ENCODE results near the gene KCNQ4.

KCNQ4 gene

DNA sequence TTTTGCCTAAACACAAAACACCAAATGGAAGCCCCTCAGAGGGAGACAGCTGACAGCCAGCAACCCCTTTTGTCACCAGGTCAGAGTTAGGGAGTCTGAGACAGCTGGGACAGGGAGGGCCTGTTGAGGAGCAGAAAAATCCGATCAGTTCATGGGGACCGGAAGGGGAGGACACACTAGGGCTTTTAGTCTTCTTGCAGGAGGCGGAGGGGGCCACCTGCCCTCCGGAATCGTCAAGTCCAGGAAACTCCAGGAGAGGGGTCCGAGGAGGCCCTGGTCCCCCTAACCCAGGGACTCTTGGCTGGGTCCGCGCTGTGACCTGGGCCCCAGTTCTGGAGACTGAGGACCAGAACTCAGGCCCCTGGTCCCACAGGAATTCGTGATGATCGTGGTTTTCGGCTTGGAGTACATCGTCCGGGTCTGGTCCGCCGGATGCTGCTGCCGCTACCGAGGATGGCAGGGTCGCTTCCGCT is 34.2 kb downstream of the KCNQ4 start:
- DNase-seq (ENCODE audit: low read depth, low spot score) = no peak
- POLR2A ChIA-PET = no interaction called here
- CTCF ChIA-PET = no interaction called here
- TF ChIP-seq CTCF (IDR thresholded peaks at IDR 0.05; ENCODE audit: insufficient read depth, low read length, missing control alignments) = no peak
- peak overlapping the region; percentile 56 for H3K4me3 ChIP-seq (ENCODE audit: low read depth, low read length)

- POLR2A ChIA-PET = no interaction called here
These were observed 34.8 kb downstream of the KCNQ4 start for GRCh38 chr1:40818264-40818961.

DNA sequence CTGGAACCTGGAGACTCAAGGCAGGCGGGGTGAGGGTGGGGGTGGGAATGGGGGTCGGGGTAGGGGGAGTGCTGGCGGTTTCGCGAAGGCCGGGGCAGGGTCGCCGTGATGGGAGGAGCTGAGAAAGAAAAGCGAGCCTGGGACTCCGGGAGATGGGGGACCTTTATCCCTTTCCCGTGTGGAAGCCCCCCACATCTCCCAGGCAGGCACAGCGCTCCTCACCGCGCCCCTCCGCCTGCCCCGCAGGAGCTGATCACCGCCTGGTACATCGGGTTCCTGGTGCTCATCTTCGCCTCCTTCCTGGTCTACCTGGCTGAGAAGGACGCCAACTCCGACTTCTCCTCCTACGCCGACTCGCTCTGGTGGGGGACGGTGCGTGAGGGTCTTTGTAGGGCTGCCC is 35.5 kb downstream of the KCNQ4 start:
- ChIA-PET CTCF (interaction anchor here (1.2 kb wide), 1 partner anchor 29 kb away, joined by 3 read pairs; no protein-coding TSS in a partner anchor), POLR2A (no interaction called here)
- no peak for DNase-seq (ENCODE audit: low read depth, low spot score)
- peak overlapping the region; percentile 1 for H3K4me3 ChIP-seq (ENCODE audit: low read depth, low read length)
- no peak for TF ChIP-seq CTCF (IDR thresholded peaks at IDR 0.05; ENCODE audit: insufficient read depth, low read length, missing control alignments)

More at GRCh38 chr1:40818264-40818961, 34.8 kb downstream of the KCNQ4 start:
- DNase-seq (ENCODE audit: low read depth, low spot score) = no peak
- no peak for TF ChIP-seq CTCF (IDR thresholded peaks at IDR 0.05; ENCODE audit: insufficient read depth, low read length, missing control alignments)
- H3K4me3 ChIP-seq (ENCODE audit: low read depth, low read length) = peak overlapping the region; percentile 56
- CTCF ChIA-PET = no interaction called here

DNA sequence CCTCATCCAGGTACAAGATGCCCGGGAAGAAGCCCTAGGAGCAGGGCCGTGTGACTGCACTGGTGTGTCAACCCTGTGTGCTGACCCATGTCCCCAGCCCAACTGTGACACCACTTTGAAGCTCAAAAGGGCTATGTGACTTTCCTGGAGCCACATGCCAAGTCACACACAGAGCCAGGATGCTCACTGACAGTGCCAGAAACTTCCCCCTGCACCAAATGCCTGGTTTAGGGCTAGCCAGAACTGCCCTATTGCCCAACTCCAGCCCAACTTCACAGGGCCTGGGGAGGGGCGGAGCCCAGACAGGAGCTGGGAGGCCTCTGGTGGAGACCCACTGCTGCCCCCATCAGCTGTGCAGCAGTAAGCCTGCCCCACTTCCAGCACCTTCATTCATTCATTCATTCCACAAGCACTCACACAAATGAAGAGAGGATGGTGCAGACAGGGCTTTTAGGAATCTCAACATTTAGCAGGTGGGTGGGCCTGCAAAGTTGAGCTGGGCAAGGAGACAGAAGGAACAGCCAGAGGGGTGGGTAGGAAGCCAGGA is 36.7 kb downstream of the KCNQ4 start:
- H3K4me3 ChIP-seq (ENCODE audit: low read depth, low read length) = no peak overlapping the region
- POLR2A ChIA-PET = no interaction called here
- DNase-seq (ENCODE audit: low read depth, low spot score) = no peak
- no peak for TF ChIP-seq CTCF (IDR thresholded peaks at IDR 0.05; ENCODE audit: insufficient read depth, low read length, missing control alignments)
- CTCF ChIA-PET = interaction anchor here (1.2 to 1.7 kb wide), 3 partner anchors 11 to 33 kb away, joined by 3 to 6 read pairs (median 3); no protein-coding TSS in a partner anchor

DNA sequence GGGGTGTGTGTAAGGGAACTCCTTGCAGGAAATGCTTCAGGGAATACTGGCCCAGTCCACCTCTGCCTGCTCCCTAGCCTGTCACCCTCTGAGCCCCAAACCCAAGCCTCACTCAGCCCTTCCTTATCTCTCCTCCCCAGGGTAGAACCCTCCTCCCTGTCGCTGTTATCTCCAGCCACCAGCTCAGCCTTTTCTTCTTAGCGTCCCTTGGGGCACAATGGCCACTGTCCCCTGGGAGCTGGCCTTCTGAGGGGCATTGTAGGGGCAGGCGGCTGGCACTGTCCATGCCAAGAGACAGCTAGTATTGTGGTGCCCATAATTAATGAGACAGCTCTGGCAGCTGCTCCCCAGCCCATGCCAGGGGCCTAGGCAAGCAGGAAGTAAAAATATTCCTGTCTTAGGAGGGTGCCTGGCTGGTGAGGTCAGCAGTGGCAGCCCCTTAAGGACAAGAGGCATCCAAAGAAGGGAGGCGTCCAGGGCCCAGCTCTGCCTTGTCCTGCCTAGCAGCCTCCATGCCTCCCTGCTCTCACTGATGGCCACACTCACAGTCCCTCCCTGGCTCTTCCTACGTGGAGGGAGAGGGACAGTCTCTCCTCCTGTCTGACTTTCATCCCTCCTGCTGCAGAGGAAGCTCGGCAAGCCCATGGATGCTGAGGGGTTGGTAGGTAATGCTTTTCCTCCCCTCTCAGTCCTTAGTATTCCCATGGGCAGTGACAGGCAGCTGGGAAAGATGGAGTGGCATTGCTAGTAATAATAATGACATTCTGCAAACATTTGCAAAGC is 37.5 kb downstream of the KCNQ4 start:
- no peak overlapping the region for H3K4me3 ChIP-seq (ENCODE audit: low read depth, low read length)
- no peak for TF ChIP-seq CTCF (IDR thresholded peaks at IDR 0.05; ENCODE audit: insufficient read depth, low read length, missing control alignments)
- ChIA-PET POLR2A (no interaction called here), CTCF (interaction anchor here (1.1 to 1.7 kb wide), 4 partner anchors 10 to 191 kb away, joined by 3 to 6 read pairs (median 3); no protein-coding TSS in a partner anchor)
- DNase-seq (ENCODE audit: low read depth, low spot score) = no peak

GRCh38 chr1:40822890-40823289 is 39.3 kb downstream of the KCNQ4 start:
- POLR2A ChIA-PET = no interaction called here
- TF ChIP-seq CTCF (IDR thresholded peaks at IDR 0.05; ENCODE audit: insufficient read depth, low read length, missing control alignments) = no peak
- no peak overlapping the region for H3K4me3 ChIP-seq (ENCODE audit: low read depth, low read length)
- no peak for DNase-seq (ENCODE audit: low read depth, low spot score)
- CTCF ChIA-PET = no interaction called here

Measured in AG04449 (cell line).